Left lobe of liver (tissue), 2 donors: ENCODE measurements around the gene CYP27B1. TPM values are rescaled to one million over a fixed set of nuclear protein-coding genes. Genes with fewer than 3 reads are reported as not detected.
A peak's percentile ranks its signal among the peaks of the same experiment; 100 is the strongest.

Source experiments
- ATAC-seq: fragments of 200-7000 bp; cut with Tn5 transposase; one replicate; pipeline ENCODE4 v1.9.1; 2020; ENCODE audit warnings: mild to moderate bottlenecking, moderate library complexity
- DNase-seq: peaks from one replicate; pipeline ENCODE4 v3.0.0-alpha.2; 2020; ENCODE audit warnings: low spot score
- total RNA-seq: library from RNA; stranded (reverse); gene quantifications from one replicate; pipeline ENCODE4 v1.2.1, GENCODE V29; 2021
- donor health status: DM: no; HTN: no; CAD: no; lungs with moderate emphysema.
- donor health status: DM: no; HTN: yes; CAD: no.

The CYP27B1 gene
- 0.45 TPM for total RNA-seq

GRCh38 chr12:57766464-57767304 lies at the start of gene CYP27B1:
Gene CYP27B1 (minus strand): TSS chr12:57767078. CDS start chr12:57767041, 37 bp downstream.
- ATAC-seq (peak; percentile 8), DNase-seq (no peak)

- no peak for ATAC-seq
- DNase-seq: no peak
These were observed 49.4 kb upstream of the CYP27B1 start for GRCh38 chr12:57816001-57816854.

GRCh38 chr12:57815177-57816000 lies 48.5 kb upstream of the CYP27B1 start:
- no peak for DNase-seq
- ATAC-seq: no peak

- DNase-seq (no peak), ATAC-seq (peak; percentile 60)
These were observed 47.3 kb upstream of the CYP27B1 start for GRCh38 chr12:57813971-57814772.

- no peak for ATAC-seq
- DNase-seq: no peak
These were observed 46.5 kb upstream of the CYP27B1 start for GRCh38 chr12:57813111-57813970.

- ATAC-seq: no peak
These were observed 44.3 kb upstream of the CYP27B1 start for GRCh38 chr12:57811028-57811755.

GRCh38 chr12:57810450-57810849 lies 43.6 kb upstream of the CYP27B1 start:
- DNase-seq (no peak), ATAC-seq (no peak)

More at GRCh38 chr12:57811028-57811755, 44.3 kb upstream of the CYP27B1 start:
- DNase-seq: no peak

- no peak for ATAC-seq
- DNase-seq: no peak
These were observed 42.5 kb upstream of the CYP27B1 start for GRCh38 chr12:57809425-57809824.

- DNase-seq (no peak), ATAC-seq (no peak)
These were observed 41.5 kb upstream of the CYP27B1 start for GRCh38 chr12:57808351-57808750.

- DNase-seq: no peak
- ATAC-seq: no peak
These were observed 40.4 kb upstream of the CYP27B1 start for GRCh38 chr12:57807285-57807684.

- DNase-seq: no peak
- ATAC-seq: no peak
These were observed 39.8 kb upstream of the CYP27B1 start for GRCh38 chr12:57806677-57807076.

GRCh38 chr12:57803319-57803893 lies 36.5 kb upstream of the CYP27B1 start:
- DNase-seq (peak; percentile 58), ATAC-seq (peak; percentile 95)

GRCh38 chr12:57802607-57803006 lies 35.7 kb upstream of the CYP27B1 start:
- DNase-seq (no peak), ATAC-seq (no peak)

GRCh38 chr12:57800965-57801364 lies 34.1 kb upstream of the CYP27B1 start:
- no peak for ATAC-seq
- DNase-seq: no peak

GRCh38 chr12:57797933-57798332 lies 31.1 kb upstream of the CYP27B1 start:
- no peak for DNase-seq
- ATAC-seq: no peak

GRCh38 chr12:57796996-57797395 lies 30.1 kb upstream of the CYP27B1 start:
- no peak for DNase-seq
- no peak for ATAC-seq

- DNase-seq: no peak
- no peak for ATAC-seq
These were observed 28.5 kb upstream of the CYP27B1 start for GRCh38 chr12:57795354-57795753.

- DNase-seq: no peak
- no peak for ATAC-seq
These were observed 27.0 kb upstream of the CYP27B1 start for GRCh38 chr12:57793920-57794319.
